Suppressor macrophage treated with lipopolysaccharide for 4 hours (primary cell): Measurements from ENCODE around the gene CHST8.

Source experiments
- DNase-seq: peaks from one replicate; pipeline ENCODE4 v3.0.0-alpha.2; 2020

CHST8 gene

DNA sequence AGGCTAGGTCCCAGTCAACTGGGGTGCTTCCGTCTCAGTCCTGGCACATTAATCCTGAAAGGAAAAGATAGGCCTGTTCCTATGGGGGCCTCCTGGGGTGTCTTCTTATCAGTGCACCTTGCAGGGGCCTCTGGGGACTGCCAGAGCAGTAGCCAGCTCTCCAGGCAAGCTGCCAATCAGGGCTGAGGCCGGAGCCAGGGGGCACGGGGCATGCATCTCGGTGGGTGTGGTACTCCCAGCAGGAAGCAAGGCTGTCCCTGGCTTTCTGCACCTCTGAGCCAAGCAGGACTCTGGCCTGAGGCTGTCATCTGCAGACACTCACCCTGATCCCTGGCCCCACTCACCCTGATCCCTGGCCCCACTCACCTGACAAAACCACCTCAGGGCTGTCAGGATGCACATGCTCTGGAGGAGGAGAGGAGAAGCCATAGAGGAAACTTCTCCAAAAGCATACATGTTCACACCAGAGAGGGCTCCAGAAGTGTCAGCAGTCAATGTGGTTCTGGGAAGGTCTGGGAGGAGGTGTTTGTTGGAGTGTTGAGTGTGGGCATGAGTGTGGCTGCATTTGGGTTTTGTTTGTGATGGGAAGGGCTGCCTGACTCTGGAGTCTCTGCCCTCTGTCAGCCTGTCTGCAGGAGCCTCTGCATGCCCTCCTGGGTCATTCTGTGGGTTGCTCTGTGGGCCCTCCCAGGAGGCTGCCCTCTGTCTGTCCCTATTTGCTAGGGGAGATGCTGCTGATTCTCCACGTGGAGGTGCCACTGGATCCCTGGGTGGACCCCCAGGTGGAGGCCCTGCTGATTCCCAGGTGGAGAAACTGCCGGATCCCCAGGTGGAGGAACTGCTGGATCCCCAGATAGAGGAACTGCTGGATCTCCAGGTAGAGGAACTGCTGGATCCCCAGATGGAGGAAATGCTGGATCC, 152.2 kb downstream of the CHST8 start:
- DNase-seq = no peak

DNA sequence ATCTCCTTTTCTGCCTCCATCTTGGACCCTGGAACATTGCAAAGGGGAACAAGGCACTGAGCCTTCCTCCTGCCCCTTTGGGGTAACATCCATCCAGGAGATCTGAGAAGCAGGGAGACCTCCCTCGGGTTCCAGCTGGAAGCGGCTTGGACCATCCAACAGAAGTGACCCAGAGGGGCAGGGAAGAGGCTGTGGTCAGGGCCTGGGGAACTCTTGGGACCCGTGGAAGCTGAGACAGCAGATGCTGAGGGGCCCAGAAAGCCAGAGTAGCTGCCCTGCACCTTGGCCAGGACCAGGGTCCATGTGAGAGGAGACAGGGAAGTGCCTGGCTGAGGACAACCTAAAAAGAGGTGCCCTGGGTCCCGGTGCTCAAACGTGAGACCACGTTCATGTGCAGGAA, 153.0 kb downstream of the CHST8 start:
- no peak for DNase-seq

DNA sequence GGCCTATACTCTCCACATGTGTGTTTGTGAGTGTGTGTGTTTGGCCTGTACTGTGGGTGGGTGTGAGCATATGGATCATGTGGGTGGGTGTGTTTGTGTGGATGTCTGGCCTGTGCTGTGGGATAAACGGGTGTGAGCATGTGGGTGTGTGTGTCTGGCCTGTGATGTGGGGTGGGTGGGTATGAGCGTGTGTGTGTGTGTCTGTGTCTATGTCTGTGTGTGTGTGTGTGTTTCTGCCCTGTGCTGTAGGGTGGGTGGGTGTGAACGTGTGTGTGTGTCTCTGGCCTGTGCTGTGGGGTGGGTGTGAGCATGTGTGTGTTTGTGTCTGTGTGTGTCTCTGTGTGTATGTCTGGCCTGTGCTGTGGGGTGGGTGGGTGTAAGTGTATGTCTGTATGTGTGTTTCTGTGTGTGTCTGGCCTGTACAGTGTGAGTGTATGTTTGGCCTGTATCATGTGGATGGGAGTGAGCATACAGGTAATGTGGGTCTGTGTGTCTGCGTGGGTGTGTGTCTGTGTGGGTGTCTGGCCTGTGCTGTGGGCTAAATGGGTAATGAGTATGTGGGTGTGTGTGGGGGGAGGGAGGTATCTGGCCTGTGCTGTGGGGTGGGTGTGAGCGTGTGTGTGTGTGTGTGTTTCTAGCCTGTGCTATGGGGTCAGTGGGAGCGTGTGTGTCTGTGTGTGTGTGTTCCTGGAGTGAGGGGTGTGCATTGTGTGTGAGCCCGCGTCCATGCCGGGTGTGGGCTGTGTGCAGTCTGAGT, 154.2 kb downstream of the CHST8 start:
- no peak for DNase-seq

DNA sequence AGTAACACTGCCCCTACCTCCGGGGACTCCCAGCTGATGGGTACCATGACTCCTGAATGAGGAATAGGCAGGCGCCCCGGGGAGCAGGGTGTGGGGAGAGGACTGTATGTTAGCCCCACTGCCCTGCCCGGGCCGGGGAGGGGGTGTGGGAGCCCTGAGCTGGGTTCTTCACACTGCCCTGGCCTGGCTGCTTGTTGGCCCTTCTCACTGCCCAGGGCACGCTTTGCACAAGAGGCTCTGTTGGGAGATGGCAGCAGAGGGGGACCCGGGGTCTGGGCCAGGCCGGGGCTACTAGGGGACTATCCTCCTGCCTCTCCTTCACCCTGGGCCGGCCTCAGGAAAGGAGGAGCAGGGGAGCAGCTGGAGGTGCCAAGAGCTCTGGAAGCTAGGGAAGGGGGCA, 155.6 kb downstream of the CHST8 start:
- no peak for DNase-seq

DNA sequence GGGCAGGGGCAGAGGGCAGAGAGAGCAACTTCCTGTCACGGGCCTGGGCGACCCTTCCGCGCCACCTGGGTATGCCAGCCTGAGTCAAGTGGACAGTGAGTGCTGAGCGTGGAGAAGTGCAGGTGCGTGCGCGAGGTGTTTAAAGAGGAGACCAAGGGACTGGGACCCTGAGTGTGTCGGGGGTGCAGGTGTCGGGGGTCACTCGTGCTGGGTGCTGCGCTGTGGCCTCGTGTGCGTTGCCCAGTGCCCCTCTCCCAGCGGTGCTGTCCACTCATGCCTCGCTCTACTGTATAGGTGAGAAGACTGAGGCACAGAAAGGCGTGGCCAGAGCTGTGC, 156.0 kb downstream of the CHST8 start:
- DNase-seq = no peak

DNA sequence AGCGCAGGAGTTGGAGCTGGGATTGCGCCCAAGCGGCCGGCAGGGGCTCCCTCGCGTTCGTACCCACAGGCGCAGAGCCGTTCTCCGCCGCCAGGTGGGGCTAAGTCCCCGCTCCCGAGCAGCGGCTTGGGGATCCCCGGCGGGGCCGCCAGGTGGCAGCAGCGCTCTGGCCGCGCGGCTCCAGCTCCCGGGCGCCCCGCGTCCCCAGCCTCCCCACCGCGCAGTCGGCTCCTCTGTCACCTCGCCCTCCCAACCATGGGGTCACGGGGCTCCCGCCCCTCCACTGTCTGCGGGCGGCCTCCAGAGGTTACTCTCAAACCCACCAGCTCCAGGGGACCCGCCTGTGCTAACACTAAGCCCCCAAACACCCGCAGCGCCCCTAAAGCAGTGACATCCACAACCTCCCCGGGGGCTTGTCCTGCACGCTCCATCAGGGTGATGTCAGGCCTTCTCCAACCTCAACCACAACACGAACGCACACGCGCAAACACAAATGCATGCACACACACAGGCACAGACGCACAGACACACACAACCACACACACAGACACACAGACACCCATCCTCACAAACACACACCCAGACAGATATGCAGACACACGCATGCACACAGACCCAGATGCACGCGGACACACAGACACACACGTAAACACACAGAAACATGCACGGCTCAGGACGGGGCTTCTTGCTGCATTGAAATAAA, 156.5 kb downstream of the CHST8 start:
- peak; percentile 93 for DNase-seq

DNA sequence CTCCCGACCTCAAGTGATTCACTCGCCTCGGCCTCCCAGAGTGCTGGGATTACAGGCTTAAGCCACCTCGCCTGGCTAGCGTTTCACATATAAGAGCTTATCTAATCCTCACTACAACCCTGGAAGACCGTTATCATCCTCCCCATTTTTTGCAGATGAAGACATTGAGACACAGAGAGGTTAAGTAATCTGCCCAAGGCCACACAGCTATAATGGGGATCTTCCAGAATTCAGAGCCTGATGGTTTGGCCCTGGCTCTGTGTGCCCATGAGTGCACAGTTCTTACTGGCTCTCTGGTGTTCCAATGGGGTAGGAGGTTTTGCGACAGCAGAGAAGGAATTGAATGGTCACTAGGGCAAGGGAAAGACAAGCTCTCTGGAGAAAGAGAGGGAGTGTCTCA, 158.1 kb downstream of the CHST8 start:
- DNase-seq = no peak

DNA sequence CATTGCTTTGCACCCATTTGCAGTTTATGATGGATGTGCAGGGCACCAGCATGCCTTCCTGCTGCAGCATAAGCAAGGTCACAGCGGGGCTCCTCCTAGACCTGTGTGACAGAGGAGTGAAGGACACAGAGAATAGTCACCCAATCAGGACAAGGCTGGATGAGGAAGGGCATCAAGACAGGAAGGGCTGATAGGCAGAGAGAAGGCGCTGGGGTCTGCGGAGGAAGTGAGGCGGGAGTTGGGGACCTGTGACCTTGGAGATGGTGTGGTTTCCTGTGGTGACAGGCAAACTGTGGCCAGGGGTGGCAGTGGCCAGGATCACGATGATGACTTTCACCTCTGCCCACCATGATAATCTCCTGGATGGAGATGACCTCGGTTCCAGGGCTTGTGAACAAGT, 158.5 kb downstream of the CHST8 start:
- DNase-seq = no peak

DNA sequence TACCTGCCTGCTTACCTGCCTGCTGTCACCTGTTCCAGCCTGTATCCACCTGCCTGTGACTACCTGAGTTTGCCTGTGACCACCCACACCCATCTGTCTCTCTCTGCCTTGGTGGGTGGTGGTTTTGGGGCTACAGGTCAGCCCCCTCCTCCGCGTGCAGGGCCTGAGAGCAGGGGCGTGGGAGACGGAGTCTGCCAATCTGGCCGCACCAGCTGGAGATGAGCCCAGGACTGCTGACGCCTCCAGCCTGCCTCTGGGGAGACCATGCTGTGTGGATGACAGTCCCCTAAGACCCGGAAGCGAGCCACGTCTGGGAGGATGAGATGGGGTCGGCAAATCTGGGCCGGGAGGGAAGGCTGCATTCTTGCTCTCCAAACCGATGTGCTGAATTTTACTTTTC, 159.0 kb downstream of the CHST8 start:
- DNase-seq = no peak

DNA sequence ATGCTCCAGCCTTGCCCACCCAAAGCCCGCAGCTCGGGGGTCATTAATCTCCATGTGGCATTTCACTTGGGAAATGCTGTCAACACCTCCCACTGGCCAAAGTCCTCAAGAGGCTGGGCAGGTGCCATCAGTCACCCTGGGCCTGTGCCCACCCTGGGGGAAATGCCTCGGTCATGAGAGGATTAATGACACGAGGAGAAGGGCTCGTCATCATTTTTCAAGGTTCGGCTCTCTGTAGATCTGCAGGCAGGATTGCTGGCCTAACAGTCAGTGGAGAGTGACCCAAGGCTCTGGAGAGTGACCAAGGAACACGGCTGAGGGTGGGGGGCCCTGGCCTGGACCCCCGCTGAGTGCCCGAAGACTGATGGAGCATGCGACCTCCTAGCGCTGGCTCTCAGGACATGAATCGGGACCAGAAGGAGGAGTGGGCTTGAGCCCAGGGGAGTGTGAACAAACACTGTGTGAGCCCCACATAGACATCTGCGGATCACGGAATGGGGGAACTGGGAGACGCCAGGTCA, 159.7 kb downstream of the CHST8 start:
- DNase-seq = no peak

DNA sequence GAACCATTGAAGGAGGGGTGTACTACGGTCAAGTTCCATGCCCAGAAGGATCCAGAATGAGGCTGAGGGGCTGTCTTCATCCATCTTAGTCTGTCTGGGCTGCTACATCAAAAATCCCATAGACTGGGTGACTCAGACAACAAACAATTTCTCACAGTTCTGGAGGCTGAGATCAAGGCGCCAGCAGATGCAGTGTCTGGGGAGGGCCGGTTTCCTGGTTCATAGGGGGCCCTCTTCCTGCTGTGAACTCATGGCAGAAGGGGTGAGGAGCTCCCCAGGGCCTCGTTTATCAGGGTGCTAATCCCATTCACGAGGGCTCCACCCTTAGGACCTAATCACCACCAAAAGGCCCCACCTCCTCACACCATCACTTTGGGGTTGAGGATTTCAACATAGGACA, 160.2 kb downstream of the CHST8 start:
- no peak for DNase-seq

DNA sequence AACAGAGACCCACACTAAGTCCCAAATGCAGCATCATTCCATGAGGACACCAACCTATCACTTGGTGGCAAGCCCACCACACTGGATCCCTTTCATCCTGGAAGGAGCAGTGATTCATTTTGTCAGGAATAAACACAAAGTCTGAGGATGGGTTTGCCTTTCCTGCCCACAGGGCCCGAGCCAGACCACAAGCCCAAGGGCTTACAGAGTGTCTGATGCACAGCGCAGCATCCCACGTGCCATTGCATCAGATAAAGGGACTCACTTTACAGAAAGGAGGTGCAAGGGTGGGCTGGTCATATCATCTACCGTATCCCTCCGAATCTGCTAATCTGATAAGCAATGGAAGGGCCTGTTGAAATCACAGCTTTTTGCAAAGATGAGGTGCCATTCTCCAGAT, 162.7 kb downstream of the CHST8 start:
- no peak for DNase-seq

DNA sequence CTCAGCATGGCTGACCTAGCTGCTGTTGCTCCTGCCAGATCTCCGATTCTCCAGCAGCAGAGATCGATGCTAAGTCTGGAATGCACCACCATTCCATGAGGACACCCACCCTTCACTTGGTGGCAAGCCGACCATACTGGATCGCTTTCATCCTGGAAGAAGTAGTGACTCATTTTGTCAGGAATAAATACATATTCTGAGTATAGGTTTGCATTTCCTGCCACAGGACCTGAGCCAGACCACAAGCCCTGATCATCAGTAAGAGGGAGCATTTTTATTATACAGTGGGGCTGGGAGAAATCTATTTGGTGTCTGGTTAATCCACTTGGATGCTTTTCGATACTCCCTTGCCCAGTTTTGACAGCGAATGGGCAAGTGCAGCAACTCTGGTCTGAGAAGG, 164.0 kb downstream of the CHST8 start:
- DNase-seq = no peak

DNA sequence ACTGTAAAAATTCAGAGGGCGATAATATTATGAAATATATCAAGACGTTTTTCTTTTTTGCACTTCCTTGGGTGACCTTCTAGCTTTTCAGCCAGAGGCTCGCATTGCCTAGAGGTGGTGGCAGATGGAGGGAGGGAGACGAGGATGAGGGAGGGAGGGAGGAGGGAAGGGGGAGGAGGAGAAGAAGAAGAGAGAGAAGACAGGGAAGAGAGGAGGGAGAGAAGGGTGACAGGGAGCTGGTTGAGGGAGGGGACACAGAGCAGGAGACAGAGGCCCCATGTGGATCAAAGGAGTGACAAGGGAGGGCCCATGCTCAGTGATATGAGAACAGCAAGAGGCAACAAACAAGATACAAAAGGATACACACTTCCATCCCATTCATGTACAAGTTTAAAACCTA, 166.9 kb downstream of the CHST8 start:
- DNase-seq = no peak

DNA sequence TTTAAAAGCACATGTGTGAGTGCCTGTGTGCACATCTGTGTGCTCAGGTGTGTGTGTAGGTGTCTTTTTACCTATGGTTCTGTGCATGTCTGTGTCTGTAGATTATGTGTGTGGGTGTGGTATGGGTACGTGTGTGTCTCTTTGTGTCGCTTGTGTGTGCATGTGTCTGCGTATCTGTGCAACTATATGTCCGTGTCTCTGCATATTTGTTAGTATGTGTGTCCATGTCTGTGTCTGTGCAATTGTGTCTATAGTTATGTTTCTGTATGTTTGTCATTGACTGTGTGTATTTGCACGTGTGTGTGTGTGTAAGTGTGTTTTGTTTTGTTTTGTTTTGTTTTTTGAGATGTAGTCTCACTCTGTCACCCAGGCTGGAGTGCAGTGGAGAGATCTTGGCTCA, 167.6 kb downstream of the CHST8 start:
- no peak for DNase-seq

DNA sequence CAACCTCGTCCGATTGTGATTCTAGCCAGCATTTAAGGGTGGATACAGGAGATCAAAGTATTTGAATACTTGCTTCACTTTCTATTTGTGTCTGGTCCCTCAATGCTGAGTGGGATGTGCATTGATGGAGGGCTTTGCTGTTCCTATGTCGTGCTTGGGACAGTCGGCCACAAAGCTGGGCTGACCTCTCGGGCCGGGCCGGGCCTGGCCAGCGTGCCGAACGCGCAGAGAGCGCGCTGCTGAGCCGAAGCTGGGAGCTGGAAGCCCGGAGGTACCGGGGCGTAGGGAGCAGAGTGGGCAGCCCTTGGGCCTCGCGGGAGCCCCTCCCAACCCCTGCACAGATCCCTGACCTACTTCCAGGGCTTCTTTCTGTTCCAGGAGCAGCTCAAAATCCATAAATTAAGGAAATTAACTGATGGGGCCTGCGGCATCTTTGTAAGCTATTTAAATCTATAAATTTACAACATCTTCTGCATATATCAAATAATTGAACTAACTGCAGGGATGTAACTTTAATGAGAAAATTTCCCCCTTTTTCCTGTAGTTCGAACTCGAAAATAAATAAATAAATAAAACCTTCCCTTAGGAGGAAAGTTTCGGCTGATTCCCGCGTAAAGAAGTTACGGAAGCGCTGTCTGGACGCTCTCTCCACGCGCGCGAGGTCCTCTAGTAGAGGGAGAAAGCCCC, 173.1 kb downstream of the CHST8 start:
- DNase-seq = no peak

DNA sequence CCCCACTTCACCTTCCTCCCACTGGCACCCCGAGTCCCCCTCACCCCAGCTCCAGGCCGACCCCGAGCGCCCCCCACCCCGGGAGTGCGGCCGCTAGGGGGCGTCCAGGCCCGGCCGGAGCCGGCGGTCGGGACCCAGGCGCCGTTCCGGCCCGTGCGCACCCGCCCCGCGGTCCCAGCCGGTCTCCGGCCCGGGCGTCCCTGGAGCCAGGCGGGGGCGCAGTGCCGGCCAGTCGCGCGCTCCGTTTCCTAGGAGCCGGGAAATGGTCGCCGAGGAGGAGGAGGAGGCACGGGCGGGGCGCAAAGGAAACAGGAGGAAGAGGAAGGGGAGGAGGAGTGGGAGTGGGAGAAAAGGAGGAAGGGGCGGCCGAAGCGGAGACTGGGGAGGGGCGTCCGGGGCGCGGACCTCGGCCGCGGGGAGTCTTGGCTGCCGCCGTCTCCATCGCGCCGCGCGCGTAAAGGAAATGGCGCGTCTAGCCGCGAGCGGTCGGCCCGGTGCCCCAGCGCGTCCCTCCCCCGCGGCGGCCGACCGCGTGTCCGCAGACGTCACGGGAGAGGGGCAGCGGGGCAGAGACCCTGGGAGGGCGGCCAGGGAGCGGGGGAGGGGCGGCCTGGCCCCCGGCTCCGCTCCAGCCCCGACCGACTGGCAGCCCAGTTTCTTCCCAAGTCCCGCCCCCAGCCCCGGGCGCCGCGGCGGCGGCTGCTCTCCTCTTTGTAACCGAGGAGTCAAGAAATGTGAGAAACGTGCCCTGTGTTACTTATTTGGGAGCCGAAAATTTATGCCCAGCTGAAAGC, 173.8 kb downstream of the CHST8 start:
- peak; percentile 89 for DNase-seq

DNA sequence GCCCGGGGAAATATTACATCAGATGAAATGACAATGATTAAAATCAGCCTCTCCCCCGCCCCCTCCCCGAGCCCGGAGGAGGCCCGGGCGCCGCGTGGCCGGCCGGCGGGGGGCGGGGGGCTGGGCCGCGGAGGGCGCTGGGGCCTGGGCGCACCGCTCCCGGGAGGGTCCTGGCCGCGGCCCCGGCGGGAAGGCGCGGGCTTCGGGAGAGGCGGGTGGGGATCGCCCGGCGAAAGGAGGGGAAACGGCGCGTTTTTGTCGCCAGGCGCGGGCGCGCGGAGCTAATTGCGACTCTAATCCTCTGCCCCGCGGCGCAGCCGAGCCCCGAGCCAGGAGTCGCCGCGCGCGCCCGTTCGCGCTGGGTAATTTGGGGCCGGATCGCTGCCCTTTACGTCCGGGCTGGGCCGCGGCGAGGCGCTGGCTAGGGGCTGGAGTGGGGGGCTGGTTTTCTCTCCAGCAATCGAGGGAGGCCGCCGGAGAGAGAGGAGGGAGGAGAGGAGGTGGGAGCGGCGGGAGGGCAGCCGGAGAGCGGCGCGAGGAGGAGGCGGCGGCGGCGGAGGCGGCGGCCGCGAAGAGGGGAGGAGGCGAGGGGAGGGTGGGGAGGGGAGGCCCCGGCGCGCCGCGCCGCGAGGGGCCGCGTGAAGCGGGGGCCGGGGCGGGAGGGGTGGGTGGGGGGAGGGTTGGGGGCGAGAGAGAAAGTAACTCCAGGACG, 174.6 kb downstream of the CHST8 start, which contains the start of gene KCTD15:
Gene KCTD15 (plus strand): TSS at position 707 of the 712 bp plus-strand sequence. CDS start 3,585 bp downstream, outside the sequence.
- DNase-seq = peak; percentile 39

DNA sequence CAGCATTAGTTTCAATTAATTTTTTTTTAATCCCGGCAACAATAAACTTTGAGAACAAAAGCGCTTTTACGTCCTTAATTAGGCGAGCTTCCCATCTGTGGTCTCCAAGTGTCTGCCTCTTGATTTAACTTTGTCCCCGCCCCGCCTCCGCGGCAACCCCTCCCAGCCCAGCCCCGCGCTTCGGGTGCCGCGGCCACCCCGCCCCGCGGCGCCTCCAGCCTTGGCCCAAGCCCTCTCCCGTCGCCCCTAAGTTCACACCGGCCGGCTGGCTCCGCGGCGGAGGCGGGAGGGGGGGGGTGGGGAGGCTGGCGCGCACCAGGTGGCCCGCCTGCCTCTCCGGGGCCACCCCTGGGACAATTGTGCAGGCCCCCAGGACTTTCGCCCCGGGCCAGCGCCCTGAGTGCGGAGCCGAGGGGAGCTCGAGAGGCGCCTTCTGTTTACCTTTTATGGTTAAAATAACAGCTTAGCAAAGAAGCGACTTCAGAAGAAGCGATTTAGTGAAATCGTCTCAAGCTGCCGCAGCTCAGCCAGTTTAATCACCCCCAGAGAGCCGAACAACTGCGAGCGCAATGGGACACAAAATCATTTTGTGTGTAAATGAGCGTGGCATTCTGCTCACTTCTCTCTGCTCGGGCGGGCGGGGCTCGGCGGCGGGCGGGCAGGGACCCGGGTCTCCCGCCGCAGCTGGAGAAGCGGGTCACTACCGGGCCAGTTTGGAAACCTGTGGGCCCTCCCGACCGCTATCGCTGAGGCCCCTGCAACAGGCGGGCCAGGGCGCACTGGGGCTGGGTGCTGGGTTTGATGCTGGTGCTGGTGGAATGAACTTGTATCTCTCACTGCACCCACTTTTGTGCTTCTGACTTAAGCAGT, 176.3 kb downstream of the CHST8 start:
- no peak for DNase-seq

DNA sequence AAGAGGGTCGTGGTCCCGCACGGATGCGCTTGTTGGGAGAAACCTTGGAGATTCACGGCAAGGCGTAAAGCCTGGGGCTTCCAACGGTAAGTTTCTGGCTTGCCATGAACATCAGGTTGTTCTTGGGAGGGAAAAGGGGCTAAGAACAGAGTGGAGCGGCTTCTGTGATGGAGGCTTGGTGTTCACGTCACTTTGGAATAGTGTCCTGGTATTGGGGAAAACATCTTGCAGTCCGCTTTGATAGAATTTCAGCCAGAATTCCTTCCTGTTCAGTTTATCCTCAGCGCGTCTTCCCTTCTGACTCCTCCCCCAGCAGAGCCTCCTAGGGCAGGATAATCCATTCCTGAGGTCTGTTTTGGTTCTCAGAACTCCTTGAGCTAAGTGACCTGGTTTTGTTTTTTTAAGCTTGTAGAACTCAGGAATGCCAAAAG, 176.9 kb downstream of the CHST8 start:
- DNase-seq = no peak
